Panc1 (cell line): ENCODE data around the gene USH2A.

Experiments used
- POLR2AphosphoS5 ChIP-seq: IDR thresholded peaks from 2 replicates; pipeline ENCODE4 v1.6.1; 2012; ENCODE audit warnings: mild to moderate bottlenecking, low read depth, low read length, moderate library complexity
- TF ChIP-seq, protein P1 (sequence below): fragments of 450-650 bp; IDR thresholded peaks from 2 replicates; pipeline ENCODE4 v1.5.1; 2017; ENCODE audit warnings: mild to moderate bottlenecking
- TF ChIP-seq, protein P2 (sequence below), 2 experiments: IDR thresholded peaks; 2 replicates each; pipeline ENCODE4 v1.6.1; 2011 to 2012; ENCODE audit warnings: low read depth in 2 of 2, control low read depth in 1 of 2, low read length in 1 of 2, mild to moderate bottlenecking in 1 of 2, moderate library complexity in 1 of 2; ENCODE audit not compliant: insufficient read depth in 1 of 2

DNA sequence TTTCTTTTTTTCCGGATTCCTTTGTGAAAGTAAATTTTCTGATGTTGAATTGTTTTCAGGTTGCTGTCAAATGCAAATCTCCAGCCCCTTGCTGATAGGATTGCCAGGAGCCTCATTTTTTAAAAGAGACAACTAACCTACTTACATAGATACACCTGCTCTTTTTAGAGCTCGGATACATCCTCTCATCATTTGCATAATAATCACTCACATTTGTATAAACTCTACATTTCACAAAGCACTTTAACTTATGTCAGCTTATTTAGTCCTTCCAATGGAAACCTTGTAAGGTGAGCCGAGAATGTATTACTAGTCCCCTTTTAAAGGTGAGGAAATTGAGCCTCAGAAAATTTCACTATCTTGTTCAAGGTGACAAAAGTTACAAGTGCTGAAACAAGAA, 771.4 kb downstream of the USH2A start:
- TF ChIP-seq, protein P1, sequence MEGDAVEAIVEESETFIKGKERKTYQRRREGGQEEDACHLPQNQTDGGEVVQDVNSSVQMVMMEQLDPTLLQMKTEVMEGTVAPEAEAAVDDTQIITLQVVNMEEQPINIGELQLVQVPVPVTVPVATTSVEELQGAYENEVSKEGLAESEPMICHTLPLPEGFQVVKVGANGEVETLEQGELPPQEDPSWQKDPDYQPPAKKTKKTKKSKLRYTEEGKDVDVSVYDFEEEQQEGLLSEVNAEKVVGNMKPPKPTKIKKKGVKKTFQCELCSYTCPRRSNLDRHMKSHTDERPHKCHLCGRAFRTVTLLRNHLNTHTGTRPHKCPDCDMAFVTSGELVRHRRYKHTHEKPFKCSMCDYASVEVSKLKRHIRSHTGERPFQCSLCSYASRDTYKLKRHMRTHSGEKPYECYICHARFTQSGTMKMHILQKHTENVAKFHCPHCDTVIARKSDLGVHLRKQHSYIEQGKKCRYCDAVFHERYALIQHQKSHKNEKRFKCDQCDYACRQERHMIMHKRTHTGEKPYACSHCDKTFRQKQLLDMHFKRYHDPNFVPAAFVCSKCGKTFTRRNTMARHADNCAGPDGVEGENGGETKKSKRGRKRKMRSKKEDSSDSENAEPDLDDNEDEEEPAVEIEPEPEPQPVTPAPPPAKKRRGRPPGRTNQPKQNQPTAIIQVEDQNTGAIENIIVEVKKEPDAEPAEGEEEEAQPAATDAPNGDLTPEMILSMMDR, result no peak
- TF ChIP-seq, protein P2, sequence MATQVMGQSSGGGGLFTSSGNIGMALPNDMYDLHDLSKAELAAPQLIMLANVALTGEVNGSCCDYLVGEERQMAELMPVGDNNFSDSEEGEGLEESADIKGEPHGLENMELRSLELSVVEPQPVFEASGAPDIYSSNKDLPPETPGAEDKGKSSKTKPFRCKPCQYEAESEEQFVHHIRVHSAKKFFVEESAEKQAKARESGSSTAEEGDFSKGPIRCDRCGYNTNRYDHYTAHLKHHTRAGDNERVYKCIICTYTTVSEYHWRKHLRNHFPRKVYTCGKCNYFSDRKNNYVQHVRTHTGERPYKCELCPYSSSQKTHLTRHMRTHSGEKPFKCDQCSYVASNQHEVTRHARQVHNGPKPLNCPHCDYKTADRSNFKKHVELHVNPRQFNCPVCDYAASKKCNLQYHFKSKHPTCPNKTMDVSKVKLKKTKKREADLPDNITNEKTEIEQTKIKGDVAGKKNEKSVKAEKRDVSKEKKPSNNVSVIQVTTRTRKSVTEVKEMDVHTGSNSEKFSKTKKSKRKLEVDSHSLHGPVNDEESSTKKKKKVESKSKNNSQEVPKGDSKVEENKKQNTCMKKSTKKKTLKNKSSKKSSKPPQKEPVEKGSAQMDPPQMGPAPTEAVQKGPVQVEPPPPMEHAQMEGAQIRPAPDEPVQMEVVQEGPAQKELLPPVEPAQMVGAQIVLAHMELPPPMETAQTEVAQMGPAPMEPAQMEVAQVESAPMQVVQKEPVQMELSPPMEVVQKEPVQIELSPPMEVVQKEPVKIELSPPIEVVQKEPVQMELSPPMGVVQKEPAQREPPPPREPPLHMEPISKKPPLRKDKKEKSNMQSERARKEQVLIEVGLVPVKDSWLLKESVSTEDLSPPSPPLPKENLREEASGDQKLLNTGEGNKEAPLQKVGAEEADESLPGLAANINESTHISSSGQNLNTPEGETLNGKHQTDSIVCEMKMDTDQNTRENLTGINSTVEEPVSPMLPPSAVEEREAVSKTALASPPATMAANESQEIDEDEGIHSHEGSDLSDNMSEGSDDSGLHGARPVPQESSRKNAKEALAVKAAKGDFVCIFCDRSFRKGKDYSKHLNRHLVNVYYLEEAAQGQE (IDR thresholded peaks at IDR 0.05; ENCODE audit: insufficient read depth in 1 of 2, low read depth in 2 of 2, low read length in 1 of 2), result no peak
- TF ChIP-seq POLR2AphosphoS5, result no peak
